WTC11 (cell line): ENCODE measurements around the gene VWA2. TPM values are rescaled to one million over a fixed set of nuclear protein-coding genes. Genes with fewer than 3 reads are reported as not detected.

Experiments
- ATAC-seq: fragments of 200-7000 bp; cut with Tn5 transposase; 2 replicates; pipeline ENCODE4 v1.10.0; 2021; ENCODE audit warnings: mild to moderate bottlenecking, moderate library complexity
- CTCF ChIA-PET: fragments of 300-600 bp; sonication (Branson Sonifier 250); formaldehyde crosslinking; loops from one replicate; lab custom pipeline; 2021; ENCODE audit warnings: antibody characterized with exemption; lab: Charles Lee
- POLR2A ChIA-PET: fragments of 350-600 bp; sonication (Branson Sonifier 250); formaldehyde crosslinking; loops from one replicate; lab custom pipeline; 2021; ENCODE audit warnings: antibody characterized with exemption; lab: Charles Lee
- DNase-seq: peaks from one replicate; pipeline ENCODE4 v3.0.0; 2021; ENCODE audit warnings: low spot score
- H3K27ac Mint-ChIP-seq: 2 replicates; pipeline ENCODE4 v1.8.0; 2021; ENCODE audit warnings: mixed read lengths
- H3K27me3 Mint-ChIP-seq: 2 replicates; pipeline ENCODE4 v1.8.0; 2021; ENCODE audit warnings: low read depth, mild to moderate bottlenecking, moderate library complexity, mixed read lengths
- H3K36me3 Mint-ChIP-seq: 2 replicates; pipeline ENCODE4 v1.8.0; 2021; ENCODE audit warnings: mixed read lengths
- H3K4me1 Mint-ChIP-seq: 2 replicates; pipeline ENCODE4 v1.8.0; 2022; ENCODE audit warnings: mixed read lengths
- H3K4me3 Mint-ChIP-seq: 2 replicates; pipeline ENCODE4 v1.8.0; 2021; ENCODE audit warnings: mild to moderate bottlenecking, moderate library complexity, mixed read lengths
- H3K9me3 Mint-ChIP-seq: 2 replicates; pipeline ENCODE4 v1.8.0; 2021; ENCODE audit warnings: mixed read lengths
- CBFB ChIP-seq: sonication (generic); formaldehyde crosslinking; IDR thresholded peaks from 2 replicates; pipeline ENCODE4 v1.8.1; 2022; ENCODE audit warnings: mild to moderate bottlenecking, low read depth, missing genetic modification reagents
- ETV6 ChIP-seq: sonication (generic); formaldehyde crosslinking; IDR thresholded peaks from 2 replicates; pipeline ENCODE4 v1.8.1; 2022; ENCODE audit warnings: mild to moderate bottlenecking, missing genetic modification reagents
- FOXK1 ChIP-seq: sonication (generic); formaldehyde crosslinking; IDR thresholded peaks from 2 replicates; pipeline ENCODE4 v1.8.0; 2022; ENCODE audit warnings: mild to moderate bottlenecking, moderate library complexity, missing genetic modification reagents
- HMGA2 ChIP-seq: fragments of 250-450 bp; sonication (Bioruptor Pico); IDR thresholded peaks from 2 replicates; pipeline ENCODE4 v1.4.0; 2021; ENCODE audit warnings: mild to moderate bottlenecking, moderate library complexity
- NFE2L1 ChIP-seq: sonication (generic); formaldehyde crosslinking; IDR thresholded peaks from 2 replicates; pipeline ENCODE4 v1.8.1; 2023; ENCODE audit warnings: missing genetic modification reagents
- NFYB ChIP-seq: sonication (generic); formaldehyde crosslinking; conservative IDR thresholded peaks from 2 replicates; pipeline ENCODE4 v1.8.0; 2022; ENCODE audit warnings: low read depth, missing genetic modification reagents
- PREB ChIP-seq: sonication (generic); formaldehyde crosslinking; IDR thresholded peaks from 2 replicates; pipeline ENCODE4 v1.8.1; 2022; ENCODE audit warnings: mild to moderate bottlenecking, missing genetic modification reagents, moderate library complexity, borderline replicate concordance
- RORB ChIP-seq: fragments of 250-450 bp; sonication (Bioruptor Pico); IDR thresholded peaks from 2 replicates; pipeline ENCODE4 v1.9.0; 2021; ENCODE audit warnings: mild to moderate bottlenecking
- SMAD3 ChIP-seq: sonication (generic); formaldehyde crosslinking; IDR thresholded peaks from 2 replicates; pipeline ENCODE4 v1.8.0; 2022; ENCODE audit warnings: missing genetic modification reagents, mild to moderate bottlenecking, borderline replicate concordance
- SP1 ChIP-seq: sonication (generic); formaldehyde crosslinking; conservative IDR thresholded peaks from 2 replicates; pipeline ENCODE4 v1.8.1; 2022; ENCODE audit warnings: missing genetic modification reagents
- TEAD1 ChIP-seq: sonication (generic); formaldehyde crosslinking; IDR thresholded peaks from 2 replicates; pipeline ENCODE4 v1.8.0; 2022; ENCODE audit warnings: mild to moderate bottlenecking, missing genetic modification reagents
- ZNF232 ChIP-seq: sonication (generic); formaldehyde crosslinking; IDR thresholded peaks from 2 replicates; pipeline ENCODE4 v1.8.0; 2022; ENCODE audit warnings: mild to moderate bottlenecking, missing genetic modification reagents
- ZNF317 ChIP-seq: sonication (generic); formaldehyde crosslinking; IDR thresholded peaks from 2 replicates; pipeline ENCODE4 v1.8.1; 2023; ENCODE audit warnings: low read depth, mild to moderate bottlenecking, moderate library complexity, missing genetic modification reagents, borderline replicate concordance
- ZNF423 ChIP-seq: fragments of 250-450 bp; sonication (Bioruptor Pico); IDR thresholded peaks from 2 replicates; pipeline ENCODE4 v2.1.2; 2022; ENCODE audit warnings: mild to moderate bottlenecking, moderate library complexity
- ZNF512 ChIP-seq: sonication (generic); formaldehyde crosslinking; IDR thresholded peaks from 2 replicates; pipeline ENCODE4 v1.8.1; 2022; ENCODE audit warnings: missing genetic modification reagents, borderline replicate concordance
- ZSCAN18 ChIP-seq: fragments of 250-450 bp; sonication (Bioruptor Pico); IDR thresholded peaks from 2 replicates; pipeline ENCODE4 v2.1.2; 2022; ENCODE audit warnings: mild to moderate bottlenecking, moderate library complexity
- total RNA-seq: library from RNA; stranded (reverse); gene quantifications from 3 replicates; pipeline ENCODE4 v1.2.3, GENCODE V29; 2021
- TF ChIP-seq, protein P1 (sequence below): sonication (generic); formaldehyde crosslinking; IDR thresholded peaks from 2 replicates; pipeline ENCODE4 v1.8.1; 2022; ENCODE audit warnings: low read depth, mild to moderate bottlenecking, moderate library complexity, missing genetic modification reagents, borderline replicate concordance
- TF ChIP-seq, protein P2 (sequence below): sonication (generic); formaldehyde crosslinking; conservative IDR thresholded peaks from 2 replicates; pipeline ENCODE4 v1.8.1; 2022; ENCODE audit warnings: mild to moderate bottlenecking, missing genetic modification reagents
- TF ChIP-seq, protein P3 (sequence below): sonication (generic); formaldehyde crosslinking; IDR thresholded peaks from 2 replicates; pipeline ENCODE4 v1.8.1; 2023; ENCODE audit warnings: mild to moderate bottlenecking, missing genetic modification reagents
- TF ChIP-seq, protein P4 (sequence below): sonication (generic); formaldehyde crosslinking; IDR thresholded peaks from 2 replicates; pipeline ENCODE4 v1.8.0; 2023; ENCODE audit warnings: missing genetic modification reagents, mild to moderate bottlenecking, borderline replicate concordance

Gene VWA2
- total RNA-seq, 1 experiment from 2014 or later = 2.1 TPM

DNA sequence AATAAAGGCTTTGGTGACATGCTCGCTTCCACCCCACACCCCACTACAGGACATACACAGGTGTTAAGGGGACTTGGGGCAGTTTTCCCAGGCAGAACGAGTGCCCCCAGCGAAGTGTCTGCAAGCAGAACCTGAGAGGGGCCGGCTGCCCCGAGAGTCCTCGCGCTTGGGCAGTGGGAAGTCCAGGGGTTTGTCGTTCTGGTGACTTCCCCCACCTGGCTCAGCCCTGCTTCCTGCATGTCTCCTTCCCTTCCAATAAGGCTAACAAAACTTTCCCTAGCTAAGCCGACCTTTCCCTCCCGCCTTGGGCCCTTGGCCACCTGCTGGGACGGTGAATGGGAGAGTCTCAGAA is 916 bp downstream of the VWA2 start:
- H3K9me3 Mint-ChIP-seq = no peaks in the 10 kb centered on the region
- POLR2A ChIA-PET = no interaction called here
- DNase-seq = peak; percentile 25
- CTCF ChIA-PET = interaction anchor here (1.0 to 1.5 kb wide), 3 partner anchors 64 to 219 kb away, joined by 3 to 5 read pairs (median 4); no protein-coding TSS in a partner anchor
- H3K4me1 Mint-ChIP-seq = peaks cover 25% of the 10 kb centered on the region
- peaks cover 37% of the 10 kb centered on the region for H3K27me3 Mint-ChIP-seq
- no peak overlapping the region for H3K27ac Mint-ChIP-seq
- H3K4me3 Mint-ChIP-seq = peak overlapping the region; percentile 67
- no peaks in the 10 kb centered on the region for H3K36me3 Mint-ChIP-seq
- TF ChIP-seq ZSCAN18 (no peak), TEAD1 (CRISPR knock-in tag) (no peak), NFYB (CRISPR knock-in tag) (no peak), SMAD3 (CRISPR knock-in tag) (no peak)
- peak; percentile 24 for ATAC-seq

DNA sequence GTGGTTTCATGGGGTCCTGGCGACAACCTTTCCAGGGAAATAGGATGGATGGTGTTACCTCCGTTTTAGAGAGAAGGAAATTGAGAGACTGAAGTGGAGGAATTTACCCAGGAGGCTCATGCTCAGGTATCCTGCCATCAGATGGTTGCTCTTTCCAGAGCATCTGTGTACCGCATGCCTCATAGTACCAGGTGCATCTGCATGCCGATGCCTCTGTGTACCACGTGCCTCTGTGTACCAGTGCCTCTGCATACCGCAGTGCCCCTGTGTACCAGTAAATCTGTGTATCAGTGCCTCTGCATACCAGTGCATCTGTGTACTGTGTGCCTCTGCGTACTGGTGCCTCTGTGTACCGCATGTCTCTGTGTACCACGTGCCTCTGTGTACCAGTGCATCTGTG is 3.2 kb downstream of the VWA2 start:
- Mint-ChIP-seq H3K9me3 (no peaks in the 10 kb centered on the region), H3K27me3 (peaks cover 37% of the 10 kb centered on the region), H3K27ac (no peak overlapping the region), H3K4me3 (no peak overlapping the region), H3K4me1 (peaks cover 28% of the 10 kb centered on the region), H3K36me3 (no peaks in the 10 kb centered on the region)
- ChIA-PET CTCF (no interaction called here), POLR2A (no interaction called here)
- no peak for DNase-seq
- no peak for TF ChIP-seq ZNF512 (CRISPR knock-in tag)
- TF ChIP-seq ETV6 (CRISPR knock-in tag) = no peak
- no peak for TF ChIP-seq NFE2L1 (CRISPR knock-in tag)
- no peak for TF ChIP-seq SP1 (CRISPR knock-in tag)
- no peak for TF ChIP-seq NFYB (CRISPR knock-in tag)
- no peak for TF ChIP-seq PREB (CRISPR knock-in tag)
- TF ChIP-seq RORB (CRISPR knock-in tag) = no peak
- TF ChIP-seq, protein P1, sequence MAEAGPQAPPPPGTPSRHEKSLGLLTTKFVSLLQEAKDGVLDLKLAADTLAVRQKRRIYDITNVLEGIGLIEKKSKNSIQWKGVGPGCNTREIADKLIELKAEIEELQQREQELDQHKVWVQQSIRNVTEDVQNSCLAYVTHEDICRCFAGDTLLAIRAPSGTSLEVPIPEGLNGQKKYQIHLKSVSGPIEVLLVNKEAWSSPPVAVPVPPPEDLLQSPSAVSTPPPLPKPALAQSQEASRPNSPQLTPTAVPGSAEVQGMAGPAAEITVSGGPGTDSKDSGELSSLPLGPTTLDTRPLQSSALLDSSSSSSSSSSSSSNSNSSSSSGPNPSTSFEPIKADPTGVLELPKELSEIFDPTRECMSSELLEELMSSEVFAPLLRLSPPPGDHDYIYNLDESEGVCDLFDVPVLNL = no peak
- no peak for TF ChIP-seq ZNF423 (CRISPR knock-in tag)
- TF ChIP-seq, protein P2, sequence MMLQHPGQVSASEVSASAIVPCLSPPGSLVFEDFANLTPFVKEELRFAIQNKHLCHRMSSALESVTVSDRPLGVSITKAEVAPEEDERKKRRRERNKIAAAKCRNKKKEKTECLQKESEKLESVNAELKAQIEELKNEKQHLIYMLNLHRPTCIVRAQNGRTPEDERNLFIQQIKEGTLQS = no peak
- TF ChIP-seq, protein P3, sequence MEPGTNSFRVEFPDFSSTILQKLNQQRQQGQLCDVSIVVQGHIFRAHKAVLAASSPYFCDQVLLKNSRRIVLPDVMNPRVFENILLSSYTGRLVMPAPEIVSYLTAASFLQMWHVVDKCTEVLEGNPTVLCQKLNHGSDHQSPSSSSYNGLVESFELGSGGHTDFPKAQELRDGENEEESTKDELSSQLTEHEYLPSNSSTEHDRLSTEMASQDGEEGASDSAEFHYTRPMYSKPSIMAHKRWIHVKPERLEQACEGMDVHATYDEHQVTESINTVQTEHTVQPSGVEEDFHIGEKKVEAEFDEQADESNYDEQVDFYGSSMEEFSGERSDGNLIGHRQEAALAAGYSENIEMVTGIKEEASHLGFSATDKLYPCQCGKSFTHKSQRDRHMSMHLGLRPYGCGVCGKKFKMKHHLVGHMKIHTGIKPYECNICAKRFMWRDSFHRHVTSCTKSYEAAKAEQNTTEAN = no peak
- no peak for TF ChIP-seq CBFB (CRISPR knock-in tag)
- TF ChIP-seq HMGA2 = no peak
- TF ChIP-seq ZNF317 (CRISPR knock-in tag) = no peak
- TF ChIP-seq ZNF232 (CRISPR knock-in tag) = no peak
- no peak for TF ChIP-seq FOXK1 (CRISPR knock-in tag)
- TF ChIP-seq, protein P4, sequence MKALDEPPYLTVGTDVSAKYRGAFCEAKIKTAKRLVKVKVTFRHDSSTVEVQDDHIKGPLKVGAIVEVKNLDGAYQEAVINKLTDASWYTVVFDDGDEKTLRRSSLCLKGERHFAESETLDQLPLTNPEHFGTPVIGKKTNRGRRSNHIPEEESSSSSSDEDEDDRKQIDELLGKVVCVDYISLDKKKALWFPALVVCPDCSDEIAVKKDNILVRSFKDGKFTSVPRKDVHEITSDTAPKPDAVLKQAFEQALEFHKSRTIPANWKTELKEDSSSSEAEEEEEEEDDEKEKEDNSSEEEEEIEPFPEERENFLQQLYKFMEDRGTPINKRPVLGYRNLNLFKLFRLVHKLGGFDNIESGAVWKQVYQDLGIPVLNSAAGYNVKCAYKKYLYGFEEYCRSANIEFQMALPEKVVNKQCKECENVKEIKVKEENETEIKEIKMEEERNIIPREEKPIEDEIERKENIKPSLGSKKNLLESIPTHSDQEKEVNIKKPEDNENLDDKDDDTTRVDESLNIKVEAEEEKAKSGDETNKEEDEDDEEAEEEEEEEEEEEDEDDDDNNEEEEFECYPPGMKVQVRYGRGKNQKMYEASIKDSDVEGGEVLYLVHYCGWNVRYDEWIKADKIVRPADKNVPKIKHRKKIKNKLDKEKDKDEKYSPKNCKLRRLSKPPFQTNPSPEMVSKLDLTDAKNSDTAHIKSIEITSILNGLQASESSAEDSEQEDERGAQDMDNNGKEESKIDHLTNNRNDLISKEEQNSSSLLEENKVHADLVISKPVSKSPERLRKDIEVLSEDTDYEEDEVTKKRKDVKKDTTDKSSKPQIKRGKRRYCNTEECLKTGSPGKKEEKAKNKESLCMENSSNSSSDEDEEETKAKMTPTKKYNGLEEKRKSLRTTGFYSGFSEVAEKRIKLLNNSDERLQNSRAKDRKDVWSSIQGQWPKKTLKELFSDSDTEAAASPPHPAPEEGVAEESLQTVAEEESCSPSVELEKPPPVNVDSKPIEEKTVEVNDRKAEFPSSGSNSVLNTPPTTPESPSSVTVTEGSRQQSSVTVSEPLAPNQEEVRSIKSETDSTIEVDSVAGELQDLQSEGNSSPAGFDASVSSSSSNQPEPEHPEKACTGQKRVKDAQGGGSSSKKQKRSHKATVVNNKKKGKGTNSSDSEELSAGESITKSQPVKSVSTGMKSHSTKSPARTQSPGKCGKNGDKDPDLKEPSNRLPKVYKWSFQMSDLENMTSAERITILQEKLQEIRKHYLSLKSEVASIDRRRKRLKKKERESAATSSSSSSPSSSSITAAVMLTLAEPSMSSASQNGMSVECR (CRISPR knock-in tag) = no peak
- ATAC-seq = no peak
